Middle frontal gyrus (tissue), 1 donor: ENCODE results near the gene CCDC6.
"Not testable (repeated sequence)": the region's sequence is repeated elsewhere in the genome, so short reads cannot be mapped to it uniquely, and the experiment has no call there.

Source experiments
- DNase-seq: peaks from one replicate; pipeline ENCODE4 v3.0.0-alpha.2; 2015; ENCODE audit warnings: low spot score; ENCODE audit errors: extremely low spot score

Gene CCDC6

DNA sequence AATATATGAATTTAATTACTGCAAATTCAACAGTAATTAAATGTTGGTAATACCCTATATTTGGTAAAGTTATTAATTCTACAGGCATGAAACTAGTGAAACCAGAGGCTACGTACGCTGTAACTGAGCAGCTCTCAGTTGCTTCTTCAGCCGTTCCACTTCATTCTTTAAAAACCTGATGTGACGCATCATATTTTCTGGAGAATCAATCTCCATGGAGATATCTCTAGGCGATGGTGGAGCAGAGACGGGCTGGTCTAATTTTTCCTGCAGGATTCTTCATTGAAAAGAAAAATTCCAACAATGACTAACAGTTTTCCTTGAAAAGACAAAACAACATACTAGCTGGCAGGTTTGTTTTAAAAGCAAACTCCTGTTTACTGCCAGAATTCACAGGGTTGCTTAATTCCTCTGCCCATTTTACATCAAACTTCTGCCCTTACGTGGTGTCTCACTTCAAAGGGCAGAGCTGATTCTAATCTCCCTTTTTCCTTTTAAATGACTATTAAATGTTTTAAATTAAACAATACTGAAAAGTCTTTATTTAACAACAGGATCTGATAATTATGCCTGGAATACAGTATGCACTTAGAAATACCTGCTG is 93.7 kb downstream of the CCDC6 start:
- no peak for DNase-seq

DNA sequence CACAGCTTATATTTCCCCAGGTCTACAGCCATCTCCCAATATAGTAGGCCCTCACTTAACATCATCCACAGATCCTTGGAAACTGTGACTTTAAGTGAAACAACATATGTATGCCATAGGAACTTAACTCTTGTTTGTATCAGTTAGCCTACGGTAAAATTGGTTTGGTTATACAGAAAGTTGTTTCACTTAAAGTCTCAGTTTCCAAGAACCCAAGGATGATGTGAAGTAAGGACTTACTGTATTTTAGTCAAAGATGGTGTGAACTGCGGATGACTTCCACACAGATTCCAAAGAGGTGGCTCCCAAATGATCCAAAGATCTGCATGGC is 96.7 kb downstream of the CCDC6 start:
- no peak for DNase-seq

DNA sequence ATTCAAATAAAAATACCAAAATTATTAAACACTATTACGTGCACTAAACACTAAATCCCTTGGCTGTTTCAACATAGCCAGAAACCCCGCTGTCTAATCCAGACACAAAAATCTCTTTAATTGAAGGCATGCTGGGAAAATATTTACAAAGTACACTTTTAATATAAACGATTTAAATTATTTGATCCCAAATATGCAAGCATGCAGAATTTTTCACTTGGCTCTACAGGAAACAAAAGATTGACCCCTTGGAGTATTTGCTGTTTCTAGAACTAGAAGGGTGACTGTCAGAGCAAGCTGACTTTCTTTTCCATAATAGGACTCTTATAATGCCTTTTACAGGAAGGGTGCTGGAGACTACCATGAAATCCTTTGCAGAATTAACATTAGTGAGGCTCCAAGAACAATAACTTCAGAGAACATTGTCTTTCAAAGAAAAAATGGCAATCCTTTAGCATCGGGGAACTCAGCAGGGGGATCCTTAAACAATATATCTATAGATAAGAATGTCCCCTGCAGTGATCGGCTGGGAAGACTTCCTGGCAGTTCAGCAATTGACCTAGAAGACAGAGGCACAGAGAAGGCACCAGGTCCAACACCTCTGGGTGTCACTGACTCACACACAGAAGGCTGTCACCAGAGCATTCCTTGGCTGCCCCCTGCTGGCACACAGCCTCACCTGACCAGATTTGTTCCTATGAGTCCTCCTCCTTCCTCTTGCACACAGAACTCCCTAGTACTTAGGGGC is 97.3 kb downstream of the CCDC6 start:
- DNase-seq, result no peak

DNA sequence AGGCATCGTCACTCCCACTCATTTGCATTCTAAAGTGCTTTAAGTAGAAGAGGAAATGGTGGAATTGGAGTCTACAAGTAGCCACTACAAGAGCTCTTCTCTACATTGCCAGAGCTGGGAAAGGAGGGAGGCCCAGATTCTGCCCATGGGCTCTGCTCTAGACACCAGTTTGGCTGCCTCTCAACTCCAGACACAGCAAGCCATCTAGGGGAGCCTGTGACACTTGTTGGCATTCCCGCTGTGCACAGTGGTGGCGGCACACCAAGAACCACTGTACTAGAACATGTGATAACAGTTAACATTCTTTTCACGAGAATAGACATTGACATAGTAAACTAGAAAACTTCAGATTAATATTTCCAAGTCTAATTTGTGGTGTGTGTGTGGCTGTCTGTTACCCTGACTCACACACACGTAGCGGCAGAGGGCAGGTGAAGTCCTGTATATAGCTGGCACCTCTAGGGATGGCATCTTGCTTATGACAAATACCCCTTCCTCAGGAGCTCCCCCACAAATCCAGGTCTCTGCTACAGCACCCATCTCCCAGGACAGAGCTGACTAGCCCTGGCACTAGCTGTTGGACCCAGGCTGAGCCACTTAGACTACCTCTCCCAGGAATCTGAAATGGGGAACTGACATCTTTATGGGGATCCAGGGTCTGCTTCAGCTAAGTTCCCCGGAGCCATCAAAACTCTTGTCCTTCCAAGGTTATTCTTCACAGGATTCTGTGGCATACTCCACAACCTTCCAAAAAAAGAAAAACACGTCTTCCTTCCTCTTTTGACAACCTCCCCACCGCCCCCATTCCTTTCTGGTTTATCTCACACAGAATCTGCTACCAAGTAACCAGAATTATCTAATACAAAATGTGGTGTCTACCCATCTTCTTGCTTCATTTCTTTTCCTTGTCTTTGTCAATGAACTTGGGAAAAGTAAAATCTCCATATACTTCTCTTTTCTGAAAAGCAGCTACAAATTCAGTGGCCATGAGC is 98.4 kb downstream of the CCDC6 start:
- DNase-seq, result no peak

DNA sequence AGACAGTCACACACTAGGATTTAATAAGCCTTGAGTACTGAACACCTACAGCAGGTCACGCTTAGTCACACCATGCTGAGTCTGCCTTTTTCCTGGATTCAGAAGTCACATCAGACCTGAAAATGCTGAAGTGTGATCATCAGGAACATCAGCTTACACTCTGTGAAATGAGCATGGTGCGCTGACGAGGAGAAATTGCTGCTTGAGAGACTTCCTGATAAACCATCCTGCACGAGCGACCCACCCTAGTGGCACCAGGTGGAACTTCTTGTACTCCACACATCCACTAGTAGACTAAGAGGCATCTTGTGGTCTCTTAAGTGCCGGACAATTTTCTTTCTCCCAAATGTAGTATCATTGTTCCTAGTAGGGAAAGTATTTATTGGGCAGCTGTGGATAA is 101.3 kb downstream of the CCDC6 start:
- DNase-seq, result no peak

DNA sequence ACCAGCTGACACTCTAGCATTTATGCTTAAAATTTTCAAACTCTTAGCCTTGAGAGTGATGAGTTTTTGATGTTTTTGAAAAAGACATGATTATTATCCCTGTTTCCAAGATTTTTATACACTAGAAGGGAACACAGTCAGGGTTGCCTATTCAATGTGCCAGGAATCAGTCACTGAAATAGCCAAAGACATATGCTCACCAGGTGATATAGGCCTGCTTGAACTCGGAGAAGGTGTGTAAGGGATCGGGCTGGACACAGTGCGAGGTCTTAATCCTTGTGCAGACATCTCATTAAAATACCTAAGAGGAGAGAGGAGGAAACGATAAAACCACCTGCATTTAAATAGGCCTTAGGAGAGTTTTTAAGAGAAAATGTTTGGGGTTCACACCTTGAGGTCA is 102.1 kb downstream of the CCDC6 start:
- no peak for DNase-seq

DNA sequence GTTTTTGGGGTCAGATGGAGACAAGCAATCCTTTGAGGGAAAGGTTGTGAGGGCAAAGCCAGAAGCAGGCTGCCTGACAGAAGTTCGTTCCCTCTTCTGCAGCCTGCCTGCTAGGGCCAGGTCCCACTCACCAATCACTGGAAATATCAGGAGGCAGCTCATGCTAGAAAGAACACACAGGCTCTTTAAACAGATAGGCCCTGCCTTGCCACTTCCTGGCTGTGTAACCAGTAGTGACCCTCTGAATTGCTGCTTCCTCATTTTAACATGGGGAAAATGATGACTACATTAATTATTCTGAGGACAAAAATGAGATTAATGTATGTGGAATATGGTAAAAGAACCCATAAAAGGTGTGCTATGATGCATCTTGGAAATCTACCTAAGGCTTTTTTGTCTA is 102.6 kb downstream of the CCDC6 start:
- DNase-seq, result no peak

DNA sequence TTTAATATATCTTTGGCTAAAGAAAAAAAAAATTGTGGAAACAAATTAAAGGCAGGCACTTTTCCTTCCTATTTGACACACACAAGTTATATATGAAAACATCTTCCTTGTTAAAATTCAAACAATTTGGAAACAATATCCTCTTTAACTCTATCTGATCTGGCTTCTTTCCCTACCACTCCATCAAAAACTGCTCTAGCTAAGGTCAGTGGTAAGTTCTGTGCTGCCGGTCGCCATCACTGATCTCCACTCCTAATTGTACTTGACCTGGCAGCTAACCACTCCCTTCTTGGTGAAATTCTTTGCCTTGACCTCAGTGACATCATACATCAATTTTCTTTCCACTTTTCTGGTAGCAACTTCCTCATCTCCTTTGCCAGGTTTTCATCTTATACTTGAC is 105.2 kb downstream of the CCDC6 start:
- no peak for DNase-seq

DNA sequence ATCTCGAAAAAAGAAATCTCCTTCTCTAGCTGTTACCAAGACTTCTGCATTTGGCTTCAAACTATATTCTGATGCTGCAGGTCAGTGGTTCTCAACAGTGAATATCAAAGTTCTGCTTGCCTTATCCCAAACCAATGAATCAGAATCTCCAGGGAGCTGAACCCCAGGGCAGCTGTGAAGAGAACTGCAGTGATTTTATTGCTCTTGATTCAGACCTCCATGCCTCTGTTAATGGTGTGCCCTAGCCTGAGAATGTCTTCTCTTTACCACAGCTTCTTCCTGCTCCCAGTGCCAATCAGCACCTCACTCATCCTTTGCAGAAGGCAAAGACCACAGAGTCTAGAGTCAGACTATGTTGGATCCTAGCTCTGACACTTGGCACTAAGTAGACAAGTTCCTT is 106.9 kb downstream of the CCDC6 start:
- DNase-seq, result no peak

DNA sequence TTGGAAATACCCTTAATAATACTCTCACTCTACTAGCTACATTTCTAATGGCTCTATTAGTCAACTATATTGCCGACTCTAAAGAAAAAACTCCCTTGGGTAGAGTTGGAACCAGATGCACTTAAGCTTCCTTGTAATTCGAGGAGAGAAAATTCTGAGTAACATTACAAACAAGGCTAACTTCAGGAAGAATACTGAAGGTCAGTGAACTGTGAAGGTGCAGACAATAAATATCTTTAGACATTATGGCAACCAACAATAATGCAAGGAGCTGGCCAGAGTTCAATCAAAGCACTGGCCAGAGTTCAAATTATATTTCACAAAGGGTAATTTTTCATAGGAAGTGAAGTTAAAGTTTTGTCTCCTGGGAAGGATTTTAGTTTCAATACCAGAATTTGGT is 112.4 kb downstream of the CCDC6 start:
- DNase-seq, result no peak

DNA sequence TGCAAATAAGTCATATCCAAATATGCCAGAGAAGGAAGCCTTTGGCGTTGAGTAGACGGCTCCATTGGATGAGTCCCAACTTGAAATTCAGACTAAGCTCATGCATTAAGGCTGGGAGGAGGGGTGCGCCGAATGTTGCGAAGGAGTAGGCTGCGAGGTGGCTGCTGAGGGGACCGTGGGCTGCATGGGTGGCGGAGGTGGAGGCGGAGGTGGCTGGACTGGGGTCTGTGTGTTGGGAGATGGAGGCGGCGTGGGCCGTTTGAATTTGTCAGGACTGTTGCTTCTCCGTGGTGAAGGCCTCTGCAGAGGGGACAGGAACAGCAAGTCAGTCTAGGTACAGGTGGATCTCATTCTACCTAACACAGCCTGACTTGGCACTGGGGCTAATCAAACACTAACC is 113.5 kb downstream of the CCDC6 start:
- DNase-seq, result no peak

DNA sequence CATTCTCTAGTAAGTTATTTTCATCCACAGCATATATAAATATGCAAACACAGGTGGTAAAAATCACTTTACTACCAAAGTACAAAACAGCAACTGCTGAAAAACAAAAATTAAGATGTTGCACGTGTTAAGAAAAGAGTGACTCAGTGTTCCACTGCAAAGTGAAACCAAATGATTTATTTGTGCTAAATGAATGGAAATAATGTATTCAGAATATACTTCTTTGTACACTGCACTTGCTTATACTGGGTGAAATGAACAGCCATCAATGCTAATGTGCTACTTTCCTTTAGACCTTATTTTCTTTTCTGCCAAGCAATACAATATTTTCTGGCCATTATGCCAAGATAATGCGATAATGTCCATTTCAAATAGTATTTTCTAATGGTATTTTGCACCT is 114.8 kb downstream of the CCDC6 start:
- DNase-seq, result no peak

DNA sequence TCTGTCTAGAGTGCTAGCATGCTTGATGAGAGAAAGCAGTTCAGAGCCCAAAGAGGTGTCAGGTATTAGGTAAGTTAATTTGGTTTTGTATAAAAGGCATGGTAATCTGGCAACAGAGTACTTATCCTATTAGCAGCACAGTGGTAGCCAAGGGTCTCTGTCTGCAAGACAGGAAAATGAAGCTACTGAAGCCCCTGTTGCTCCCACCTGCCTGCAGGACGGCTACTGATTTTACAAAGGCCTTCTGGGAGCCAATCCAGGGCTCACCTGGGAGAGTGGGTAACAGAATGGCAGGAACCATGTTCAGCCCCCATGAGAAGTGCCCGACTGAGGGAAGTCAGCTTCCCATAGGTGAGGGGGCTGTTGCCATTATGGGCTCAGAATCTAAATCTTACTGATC is 116.3 kb downstream of the CCDC6 start:
- DNase-seq, result not testable (repeated sequence)

DNA sequence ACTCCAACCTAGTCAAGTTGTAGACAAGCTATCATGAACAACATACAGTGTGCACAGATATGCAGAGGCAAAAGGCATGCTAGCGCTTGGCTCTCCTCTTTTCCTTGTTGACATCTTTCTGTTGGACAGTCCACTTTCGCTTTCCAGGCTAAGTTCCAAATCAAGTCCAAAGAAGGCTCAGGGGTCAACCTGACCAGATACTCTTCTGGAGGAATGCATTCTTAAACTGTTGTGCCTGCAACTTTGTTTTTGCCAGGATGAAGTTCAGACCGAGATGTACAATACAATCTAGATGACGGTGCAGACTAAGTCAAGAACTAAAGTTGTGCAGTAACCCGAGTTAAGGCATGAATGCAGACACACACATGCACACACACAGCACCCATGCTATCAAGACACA is 117.4 kb downstream of the CCDC6 start:
- DNase-seq, result not testable (repeated sequence)

DNA sequence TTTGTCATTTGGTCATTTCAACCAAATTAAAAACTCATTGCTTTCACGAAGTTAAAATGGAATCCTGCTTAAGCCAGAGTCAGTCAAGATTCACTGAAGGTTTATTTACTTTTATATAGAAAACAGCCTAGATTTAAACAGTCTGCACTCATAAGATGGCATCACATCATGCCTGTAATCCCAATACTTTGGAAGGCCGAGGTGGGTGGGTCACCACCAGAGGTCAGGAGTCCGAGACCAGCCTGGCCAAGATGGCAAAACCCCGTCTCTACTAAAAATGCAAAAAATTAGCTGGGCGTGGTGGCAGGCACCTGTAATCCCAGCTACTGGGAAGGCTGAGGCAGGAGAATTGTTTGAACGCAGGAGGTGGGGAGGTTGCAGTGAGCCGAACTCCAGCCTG is 119.3 kb downstream of the CCDC6 start:
- DNase-seq, result not testable (repeated sequence)

DNA sequence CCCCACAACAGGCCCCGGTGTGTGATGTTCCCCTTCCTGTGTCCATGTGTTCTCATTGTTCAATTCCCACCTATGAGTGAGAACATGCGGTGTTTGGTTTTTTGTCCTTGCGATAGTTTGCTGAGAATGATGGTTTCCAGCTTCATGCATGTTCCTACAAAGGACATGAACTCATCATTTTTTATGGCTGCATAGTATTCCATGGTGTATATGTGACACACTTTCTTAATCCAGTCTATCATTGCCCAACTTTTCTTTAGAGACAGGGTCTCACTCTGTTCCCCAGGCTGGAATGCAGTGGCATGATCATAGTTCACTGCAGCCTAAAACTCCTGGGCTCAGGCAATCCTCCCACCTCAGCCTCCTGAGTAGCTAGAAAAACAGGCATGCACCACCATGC is 120.9 kb downstream of the CCDC6 start:
- not testable (repeated sequence) for DNase-seq

DNA sequence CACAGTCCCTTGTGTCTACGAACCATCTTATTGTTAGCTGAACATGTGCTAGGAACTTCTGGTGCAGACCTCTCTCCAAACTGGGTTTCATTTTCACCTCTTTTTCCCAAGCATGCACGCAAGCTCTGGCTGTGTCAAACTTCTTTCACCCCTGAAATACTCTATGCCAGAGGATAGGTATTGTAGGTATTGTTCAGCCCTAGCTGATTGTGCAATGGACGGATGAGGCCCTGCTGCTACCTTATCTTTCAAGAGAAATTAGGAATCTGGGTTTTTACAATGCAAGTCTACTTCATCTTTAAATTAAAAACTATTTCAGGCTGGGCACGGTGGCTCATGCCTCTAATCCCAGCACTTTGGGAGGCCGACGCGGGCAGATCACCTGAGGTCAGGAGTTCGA is 124.8 kb downstream of the CCDC6 start:
- DNase-seq, result no peak

DNA sequence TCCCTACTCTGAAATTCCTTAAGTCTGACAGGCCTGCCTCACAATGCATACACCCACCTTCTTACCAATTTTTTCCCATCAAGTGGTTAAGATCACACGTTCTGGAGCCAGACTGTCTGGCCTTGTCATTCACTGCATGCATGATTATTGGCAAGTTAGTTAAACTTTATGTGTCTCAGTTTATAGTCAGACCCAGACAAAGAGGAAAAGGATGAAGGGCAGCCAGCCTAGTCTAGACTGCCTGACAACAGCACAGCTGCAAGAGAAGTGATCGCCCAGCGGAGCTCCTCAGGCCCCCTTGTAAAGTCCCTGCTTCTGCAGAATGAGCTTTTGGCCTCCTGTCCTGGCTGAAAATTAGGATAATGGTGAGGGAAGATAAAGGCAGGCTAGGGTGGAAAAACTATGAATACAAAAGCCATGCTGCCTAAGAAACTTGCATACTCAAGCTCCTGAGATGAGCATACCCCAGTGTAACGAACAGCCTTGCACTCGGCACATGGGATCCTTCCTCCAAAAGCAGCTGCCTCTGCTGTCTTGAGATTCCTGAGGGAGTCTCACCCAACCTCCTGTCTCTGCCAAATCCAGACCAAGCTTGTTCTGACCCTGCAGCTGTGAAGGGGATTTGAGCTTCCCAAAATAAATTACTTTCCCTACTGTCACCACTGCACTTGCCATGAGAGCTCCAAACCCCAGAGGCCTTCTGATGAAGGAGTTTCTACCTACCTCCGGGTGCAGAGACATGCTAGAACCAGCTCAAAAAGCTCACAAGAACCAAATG is 126.4 kb downstream of the CCDC6 start:
- DNase-seq, result no peak

DNA sequence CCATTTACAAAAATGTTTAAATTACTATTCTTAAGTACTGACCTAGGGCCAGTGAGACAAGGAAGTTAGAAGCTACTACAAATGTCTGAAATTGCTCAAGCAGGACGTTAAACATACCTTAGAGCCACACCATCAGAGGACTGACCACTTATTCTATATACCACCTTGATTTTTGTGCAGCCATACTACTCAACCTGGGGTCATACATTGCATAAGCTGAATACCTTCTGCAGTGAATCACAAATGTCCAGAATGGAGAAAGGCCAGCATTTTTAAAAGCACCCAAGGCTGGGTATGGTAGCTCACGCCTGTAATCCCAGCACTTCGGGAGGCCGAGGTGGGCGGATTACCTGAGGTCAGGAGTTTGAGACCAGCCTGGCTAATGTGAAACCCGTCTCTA is 131.9 kb downstream of the CCDC6 start:
- no peak for DNase-seq

DNA sequence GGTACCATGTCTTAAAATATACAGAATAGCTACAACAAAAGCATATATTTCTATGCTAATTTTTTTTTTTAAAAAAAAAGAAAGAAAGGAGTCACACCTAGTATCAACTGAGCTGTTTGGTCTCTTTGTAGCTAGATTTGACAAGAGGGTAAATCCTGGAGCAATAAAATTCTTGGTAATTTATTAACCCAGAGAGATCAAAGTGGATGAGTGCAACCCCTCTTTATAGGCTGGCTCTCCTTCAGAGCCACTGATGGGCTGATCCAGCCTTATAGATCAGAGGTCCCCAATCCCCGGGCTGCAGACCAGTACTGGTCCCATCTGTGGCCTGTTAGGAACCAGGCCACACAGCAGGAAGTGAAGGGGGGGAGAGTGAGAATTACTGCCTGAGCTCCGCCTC is 133.3 kb downstream of the CCDC6 start:
- DNase-seq, result no peak

DNA sequence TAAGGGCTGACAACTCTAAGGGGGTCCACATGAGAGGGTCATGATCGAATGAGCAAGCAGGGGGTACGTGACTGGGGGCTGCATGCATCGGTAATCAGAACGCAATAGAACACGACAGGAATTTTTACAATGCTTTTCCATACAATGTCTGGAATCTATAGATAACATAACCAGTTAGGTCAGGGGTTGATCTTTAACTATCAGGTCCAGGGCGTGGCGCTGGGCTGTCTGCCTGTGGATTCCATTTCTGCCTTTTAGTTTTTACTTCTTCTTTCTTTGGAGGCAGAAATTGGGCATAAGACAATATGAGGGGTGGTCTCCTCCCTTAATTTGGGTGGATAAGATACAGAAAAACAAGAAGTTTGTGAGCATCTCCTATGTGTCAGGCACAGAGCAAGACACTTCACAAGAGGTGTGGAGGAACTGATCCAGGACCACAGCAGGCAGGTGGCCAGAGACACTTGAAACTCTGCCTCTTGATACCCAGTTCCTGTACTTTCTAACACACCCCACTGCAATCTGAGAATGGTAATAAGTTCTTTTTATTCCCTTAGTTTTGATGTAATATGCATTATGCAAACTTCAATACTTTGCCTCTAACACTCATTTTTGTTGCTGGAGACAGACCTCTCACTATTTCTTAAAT is 135.1 kb downstream of the CCDC6 start:
- DNase-seq, result no peak
